Liver (tissue), 9 donors: ENCODE data around the gene STOX2. TPM values are rescaled to one million over a fixed set of nuclear protein-coding genes. Genes with fewer than 3 reads are reported as not detected.

ENCODE experiments used
- DNase-seq: peaks from one replicate; pipeline ENCODE4 v3.0.0-alpha.2; 2017; ENCODE audit warnings: low spot score
- H3K27ac ChIP-seq, 2 donors: one replicate each; pipeline ENCODE4 v1.7.0; 2013; ENCODE audit warnings: inconsistent platforms in 2 of 2, low read length in 2 of 2, control low read depth in 1 of 2, low read depth in 1 of 2, mild to moderate bottlenecking in 1 of 2
- H3K27me3 ChIP-seq, 4 donors: one replicate each; pipeline versions ENCODE4 v1.6.1 to v1.7.0; 2013; ENCODE audit warnings: low read length in 3 of 4, inconsistent platforms in 1 of 4, mild to moderate bottlenecking in 1 of 4, moderate library complexity in 1 of 4; ENCODE audit not compliant: control insufficient read depth in 4 of 4, insufficient read depth in 4 of 4
- H3K36me3 ChIP-seq, 4 donors: one replicate each; pipeline versions ENCODE4 v1.6.1 to v1.7.0; 2013; ENCODE audit warnings: low read length in 3 of 4, mild to moderate bottlenecking in 3 of 4, low read depth in 1 of 4, moderate library complexity in 1 of 4; ENCODE audit not compliant: control insufficient read depth in 4 of 4, insufficient read depth in 3 of 4
- H3K4me1 ChIP-seq, 4 donors: one replicate each; pipeline versions ENCODE4 v1.6.1 to v1.7.0; 2013; ENCODE audit warnings: low read length in 3 of 4, mild to moderate bottlenecking in 3 of 4, moderate library complexity in 1 of 4; ENCODE audit not compliant: control insufficient read depth in 4 of 4, insufficient read depth in 4 of 4
- H3K4me3 ChIP-seq, 3 donors: one replicate each; pipeline versions ENCODE4 v1.6.1 to v1.7.0; 2013; ENCODE audit warnings: low read length in 3 of 3, control low read depth in 1 of 3, low read depth in 1 of 3, mild to moderate bottlenecking in 1 of 3
- H3K9ac ChIP-seq, 2 donors: one replicate each; pipeline ENCODE4 v1.7.0; 2013; ENCODE audit warnings: low read length in 2 of 2, mild to moderate bottlenecking in 2 of 2, moderate library complexity in 2 of 2, control low read depth in 1 of 2, low read depth in 1 of 2
- H3K9me3 ChIP-seq, 4 donors: one replicate each; pipeline versions ENCODE4 v1.6.1 to v1.7.0; 2013; ENCODE audit warnings: low read length in 3 of 4; ENCODE audit not compliant: control insufficient read depth in 4 of 4
- EGR1 ChIP-seq, 2 donors: IDR thresholded peaks; 2 replicates each; pipeline ENCODE4 v1.6.1; 2016 to 2018; ENCODE audit warnings: antibody characterized with exemption in 2 of 2, low read depth in 2 of 2
- FOXA1 ChIP-seq: IDR thresholded peaks from 2 replicates; pipeline ENCODE4 v1.6.1; 2016; ENCODE audit warnings: antibody characterized with exemption
- FOXA2 ChIP-seq: IDR thresholded peaks from 2 replicates; pipeline ENCODE4 v1.6.1; 2016; ENCODE audit warnings: antibody characterized with exemption
- GABPA ChIP-seq, 2 donors: IDR thresholded peaks in 1 of 2; conservative IDR thresholded peaks in 1 of 2; 2 replicates each; pipeline ENCODE4 v1.6.1; 2016; ENCODE audit warnings: antibody characterized with exemption in 2 of 2, mild to moderate bottlenecking in 1 of 2, moderate library complexity in 1 of 2
- HNF4A ChIP-seq, 2 donors: conservative IDR thresholded peaks; 2 replicates each; pipeline ENCODE4 v1.6.1; 2016; ENCODE audit warnings: antibody characterized with exemption in 2 of 2, mild to moderate bottlenecking in 2 of 2
- HNF4G ChIP-seq: IDR thresholded peaks from 2 replicates; pipeline ENCODE4 v1.6.1; 2016; ENCODE audit warnings: antibody characterized with exemption
- JUND ChIP-seq, 2 donors: IDR thresholded peaks; 2 replicates each; pipeline ENCODE4 v1.6.1; 2016; ENCODE audit warnings: antibody characterized with exemption in 2 of 2
- NR2F2 ChIP-seq: IDR thresholded peaks from 2 replicates; pipeline ENCODE4 v1.6.1; 2016; ENCODE audit warnings: antibody characterized with exemption
- RAD21 ChIP-seq, 2 donors: IDR thresholded peaks; 2 replicates each; pipeline ENCODE4 v1.6.1; 2016; ENCODE audit warnings: antibody characterized with exemption in 2 of 2, mild to moderate bottlenecking in 2 of 2
- RXRA ChIP-seq, 2 donors: IDR thresholded peaks; 2 replicates each; pipeline ENCODE4 v1.6.1; 2017 to 2018; ENCODE audit warnings: antibody characterized with exemption in 2 of 2, mild to moderate bottlenecking in 1 of 2
- SP1 ChIP-seq: IDR thresholded peaks from 2 replicates; pipeline ENCODE4 v1.6.1; 2018; ENCODE audit warnings: antibody characterized with exemption, mild to moderate bottlenecking
- TAF1 ChIP-seq: conservative IDR thresholded peaks from 2 replicates; pipeline ENCODE4 v1.6.1; 2016; ENCODE audit warnings: antibody characterized with exemption, mild to moderate bottlenecking
- YY1 ChIP-seq: IDR thresholded peaks from 2 replicates; pipeline ENCODE4 v1.6.1; 2016; ENCODE audit warnings: antibody characterized with exemption, mild to moderate bottlenecking
- WGBS: extraction: QIAGEN DNeasy Blood & Tissue Kit; methylation state at CpG from one replicate; pipeline ENCODE4 v1.1.7; 2013; 5-methylcytosine and 5-hydroxymethylcytosine counted together
- polyA plus RNA-seq, 2 donors: library from polyadenylated mRNA; stranded (reverse) in 1 of 2; unstranded in 1 of 2; fragments of 200-250 nt in 1 of 2; fragments of >200 nt in 1 of 2; fragmentation: Nextera tagmentation in 1 of 2; extraction: Ambion mirVana in 1 of 2; gene quantifications; one replicate each; pipeline versions ENCODE4 v1.2.1 to v1.2.3, GENCODE V29; 2013 to 2015
- total RNA-seq, 2 donors: library from RNA; depleted of rRNA; stranded (reverse); fragments of >200 nt; gene quantifications; one replicate each; pipeline ENCODE4 v1.2.3, GENCODE V29; 2014
- TF ChIP-seq, protein P1 (sequence below): fragments of 150-350 bp; IDR thresholded peaks from 2 replicates; pipeline ENCODE4 v1.5.1; 2017; ENCODE audit warnings: improper control_type of control experiment, low read depth, low read length; ENCODE audit not compliant: missing input control
- TF ChIP-seq, protein P2 (sequence below): IDR thresholded peaks from 2 replicates; pipeline ENCODE4 v1.6.1; 2016; ENCODE audit warnings: antibody characterized with exemption, mild to moderate bottlenecking
- TF ChIP-seq, protein P3 (sequence below): IDR thresholded peaks from 2 replicates; pipeline ENCODE4 v1.6.1; 2016; ENCODE audit warnings: antibody characterized with exemption
- TF ChIP-seq, protein P4 (sequence below): IDR thresholded peaks from 2 replicates; pipeline ENCODE4 v1.6.1; 2016; ENCODE audit warnings: antibody characterized with exemption
- TF ChIP-seq, protein P5 (sequence below): IDR thresholded peaks from 2 replicates; pipeline ENCODE4 v1.6.1; 2016; ENCODE audit warnings: antibody characterized with exemption
- donor health status: healthy.
- donor health status: healthy.
- donor health status: healthy.
- donor health status: healthy.
- donor health status: healthy.

Gene STOX2
- total and polyA plus RNA-seq, 4 donors: 1.4 to 12.6 (median 1.6) TPM

DNA sequence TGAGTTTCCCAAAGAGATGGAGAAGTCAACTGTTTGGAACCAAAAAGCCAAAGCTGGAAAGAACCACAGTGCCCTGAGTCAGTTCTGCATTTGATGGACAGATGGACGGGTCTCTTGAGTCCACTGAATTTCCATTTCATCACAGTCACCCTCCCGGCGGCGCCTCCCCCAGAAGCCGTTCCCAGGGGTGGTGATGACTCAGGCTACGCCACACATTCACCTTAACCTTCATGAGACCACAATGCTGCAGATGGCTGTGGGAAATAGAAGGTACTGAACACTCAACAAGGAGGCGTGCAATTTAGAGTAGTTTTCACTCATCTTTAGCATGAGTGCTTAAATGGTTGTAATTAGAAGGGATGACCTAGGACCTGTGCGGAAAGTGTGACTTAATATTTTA is 61.3 kb downstream of the STOX2 start:
- TF ChIP-seq HNF4G (no peak), SP1 (no peak)
- TF ChIP-seq, protein P1, sequence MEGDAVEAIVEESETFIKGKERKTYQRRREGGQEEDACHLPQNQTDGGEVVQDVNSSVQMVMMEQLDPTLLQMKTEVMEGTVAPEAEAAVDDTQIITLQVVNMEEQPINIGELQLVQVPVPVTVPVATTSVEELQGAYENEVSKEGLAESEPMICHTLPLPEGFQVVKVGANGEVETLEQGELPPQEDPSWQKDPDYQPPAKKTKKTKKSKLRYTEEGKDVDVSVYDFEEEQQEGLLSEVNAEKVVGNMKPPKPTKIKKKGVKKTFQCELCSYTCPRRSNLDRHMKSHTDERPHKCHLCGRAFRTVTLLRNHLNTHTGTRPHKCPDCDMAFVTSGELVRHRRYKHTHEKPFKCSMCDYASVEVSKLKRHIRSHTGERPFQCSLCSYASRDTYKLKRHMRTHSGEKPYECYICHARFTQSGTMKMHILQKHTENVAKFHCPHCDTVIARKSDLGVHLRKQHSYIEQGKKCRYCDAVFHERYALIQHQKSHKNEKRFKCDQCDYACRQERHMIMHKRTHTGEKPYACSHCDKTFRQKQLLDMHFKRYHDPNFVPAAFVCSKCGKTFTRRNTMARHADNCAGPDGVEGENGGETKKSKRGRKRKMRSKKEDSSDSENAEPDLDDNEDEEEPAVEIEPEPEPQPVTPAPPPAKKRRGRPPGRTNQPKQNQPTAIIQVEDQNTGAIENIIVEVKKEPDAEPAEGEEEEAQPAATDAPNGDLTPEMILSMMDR: no peak

DNA sequence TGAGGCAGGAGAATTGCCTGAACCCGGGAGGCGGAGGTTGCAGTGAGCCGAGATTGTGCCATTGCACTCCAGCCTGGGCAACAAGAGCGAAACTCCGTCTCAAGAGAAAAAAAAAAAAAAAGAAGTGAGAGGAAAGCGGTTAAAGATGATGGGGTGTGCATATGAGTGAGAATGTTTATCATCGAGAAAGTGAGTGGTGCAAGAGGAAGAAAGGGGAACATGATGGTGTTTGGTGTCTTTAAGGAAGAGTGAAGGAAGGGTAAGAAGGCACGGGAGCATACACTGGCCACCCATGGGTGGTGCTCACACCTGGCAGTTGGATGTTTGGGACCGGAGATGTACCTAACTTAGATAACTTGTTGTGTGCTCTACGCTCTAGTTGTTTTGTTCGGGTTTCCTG is 62.2 kb downstream of the STOX2 start:
- H3K4me1 ChIP-seq: no peaks in the 10 kb centered on the region
- TF ChIP-seq SP1 (no peak), YY1 (no peak), TAF1 (no peak)
- TF ChIP-seq, protein P2, sequence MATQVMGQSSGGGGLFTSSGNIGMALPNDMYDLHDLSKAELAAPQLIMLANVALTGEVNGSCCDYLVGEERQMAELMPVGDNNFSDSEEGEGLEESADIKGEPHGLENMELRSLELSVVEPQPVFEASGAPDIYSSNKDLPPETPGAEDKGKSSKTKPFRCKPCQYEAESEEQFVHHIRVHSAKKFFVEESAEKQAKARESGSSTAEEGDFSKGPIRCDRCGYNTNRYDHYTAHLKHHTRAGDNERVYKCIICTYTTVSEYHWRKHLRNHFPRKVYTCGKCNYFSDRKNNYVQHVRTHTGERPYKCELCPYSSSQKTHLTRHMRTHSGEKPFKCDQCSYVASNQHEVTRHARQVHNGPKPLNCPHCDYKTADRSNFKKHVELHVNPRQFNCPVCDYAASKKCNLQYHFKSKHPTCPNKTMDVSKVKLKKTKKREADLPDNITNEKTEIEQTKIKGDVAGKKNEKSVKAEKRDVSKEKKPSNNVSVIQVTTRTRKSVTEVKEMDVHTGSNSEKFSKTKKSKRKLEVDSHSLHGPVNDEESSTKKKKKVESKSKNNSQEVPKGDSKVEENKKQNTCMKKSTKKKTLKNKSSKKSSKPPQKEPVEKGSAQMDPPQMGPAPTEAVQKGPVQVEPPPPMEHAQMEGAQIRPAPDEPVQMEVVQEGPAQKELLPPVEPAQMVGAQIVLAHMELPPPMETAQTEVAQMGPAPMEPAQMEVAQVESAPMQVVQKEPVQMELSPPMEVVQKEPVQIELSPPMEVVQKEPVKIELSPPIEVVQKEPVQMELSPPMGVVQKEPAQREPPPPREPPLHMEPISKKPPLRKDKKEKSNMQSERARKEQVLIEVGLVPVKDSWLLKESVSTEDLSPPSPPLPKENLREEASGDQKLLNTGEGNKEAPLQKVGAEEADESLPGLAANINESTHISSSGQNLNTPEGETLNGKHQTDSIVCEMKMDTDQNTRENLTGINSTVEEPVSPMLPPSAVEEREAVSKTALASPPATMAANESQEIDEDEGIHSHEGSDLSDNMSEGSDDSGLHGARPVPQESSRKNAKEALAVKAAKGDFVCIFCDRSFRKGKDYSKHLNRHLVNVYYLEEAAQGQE: no peak
- WGBS: 95% methylated on average over 11 of the region's 11 CpGs
- DNase-seq: no peak
- H3K27ac ChIP-seq: no peak overlapping the region
- no peak overlapping the region for H3K9ac ChIP-seq
- H3K27me3 ChIP-seq: no peaks in the 10 kb centered on the region
- H3K9me3 ChIP-seq: no peaks in the 10 kb centered on the region
- no peak overlapping the region for H3K4me3 ChIP-seq
- H3K36me3 ChIP-seq: no peaks in the 10 kb centered on the region

More for the DNA sequence above, 61.3 kb downstream of the STOX2 start:
- DNase-seq: no peak
- H3K27me3 ChIP-seq: no peaks in the 10 kb centered on the region
- no peak overlapping the region for H3K9ac ChIP-seq
- no peaks in the 10 kb centered on the region for H3K36me3 ChIP-seq
- no peak overlapping the region for H3K4me3 ChIP-seq
- no peak overlapping the region for H3K27ac ChIP-seq
- H3K9me3 ChIP-seq: no peaks in the 10 kb centered on the region
- no peaks in the 10 kb centered on the region for H3K4me1 ChIP-seq
- WGBS: 93% methylated on average over 8 of the region's 8 CpGs

DNA sequence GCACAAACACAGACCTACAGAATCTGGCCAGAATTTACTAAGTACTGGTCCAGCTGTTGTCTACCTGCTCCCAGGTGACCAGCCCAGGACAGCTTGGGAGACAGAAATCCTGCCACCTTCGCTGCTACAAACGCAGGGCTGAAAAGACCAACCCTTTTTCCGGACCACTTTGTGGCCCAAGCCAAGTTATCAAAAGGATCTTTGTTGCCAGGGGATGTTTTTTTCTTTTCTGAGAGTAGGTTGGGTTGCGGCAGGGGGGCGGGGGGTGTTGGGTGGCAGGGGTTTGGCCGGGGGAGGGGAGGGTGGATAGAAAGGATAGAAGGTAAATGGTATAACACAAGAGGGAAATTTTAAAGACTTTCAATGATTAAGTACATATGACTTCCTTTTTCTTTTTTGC is 63.4 kb downstream of the STOX2 start:
- H3K27ac ChIP-seq: no peak overlapping the region
- H3K9ac ChIP-seq: no peak overlapping the region
- H3K4me1 ChIP-seq: no peaks in the 10 kb centered on the region
- no peaks in the 10 kb centered on the region for H3K27me3 ChIP-seq
- no peak overlapping the region for H3K4me3 ChIP-seq
- no peaks in the 10 kb centered on the region for H3K9me3 ChIP-seq
- DNase-seq: no peak
- H3K36me3 ChIP-seq: no peaks in the 10 kb centered on the region
- 65% methylated on average over 6 of the region's 6 CpGs for WGBS
- TF ChIP-seq HNF4A (conservative IDR thresholded peaks at IDR 0.05): no peak
- TF ChIP-seq FOXA2: no peak
- TF ChIP-seq FOXA1: no peak
- no peak for TF ChIP-seq RAD21 (IDR thresholded peaks at IDR 0.05)
- no peak for TF ChIP-seq GABPA (IDR thresholded peaks at IDR 0.05 in 1 of 2, conservative IDR thresholded peaks at IDR 0.05 in 1 of 2)
- no peak for TF ChIP-seq JUND (IDR thresholded peaks at IDR 0.05)
- no peak for TF ChIP-seq RXRA (IDR thresholded peaks at IDR 0.05)
- TF ChIP-seq, protein P3, sequence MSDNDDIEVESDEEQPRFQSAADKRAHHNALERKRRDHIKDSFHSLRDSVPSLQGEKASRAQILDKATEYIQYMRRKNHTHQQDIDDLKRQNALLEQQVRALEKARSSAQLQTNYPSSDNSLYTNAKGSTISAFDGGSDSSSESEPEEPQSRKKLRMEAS: no peak
- TF ChIP-seq YY1: no peak
- TF ChIP-seq, protein P2: no peak
- TF ChIP-seq, protein P4, sequence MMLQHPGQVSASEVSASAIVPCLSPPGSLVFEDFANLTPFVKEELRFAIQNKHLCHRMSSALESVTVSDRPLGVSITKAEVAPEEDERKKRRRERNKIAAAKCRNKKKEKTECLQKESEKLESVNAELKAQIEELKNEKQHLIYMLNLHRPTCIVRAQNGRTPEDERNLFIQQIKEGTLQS: no peak
- no peak for TF ChIP-seq NR2F2
- TF ChIP-seq, protein P5, sequence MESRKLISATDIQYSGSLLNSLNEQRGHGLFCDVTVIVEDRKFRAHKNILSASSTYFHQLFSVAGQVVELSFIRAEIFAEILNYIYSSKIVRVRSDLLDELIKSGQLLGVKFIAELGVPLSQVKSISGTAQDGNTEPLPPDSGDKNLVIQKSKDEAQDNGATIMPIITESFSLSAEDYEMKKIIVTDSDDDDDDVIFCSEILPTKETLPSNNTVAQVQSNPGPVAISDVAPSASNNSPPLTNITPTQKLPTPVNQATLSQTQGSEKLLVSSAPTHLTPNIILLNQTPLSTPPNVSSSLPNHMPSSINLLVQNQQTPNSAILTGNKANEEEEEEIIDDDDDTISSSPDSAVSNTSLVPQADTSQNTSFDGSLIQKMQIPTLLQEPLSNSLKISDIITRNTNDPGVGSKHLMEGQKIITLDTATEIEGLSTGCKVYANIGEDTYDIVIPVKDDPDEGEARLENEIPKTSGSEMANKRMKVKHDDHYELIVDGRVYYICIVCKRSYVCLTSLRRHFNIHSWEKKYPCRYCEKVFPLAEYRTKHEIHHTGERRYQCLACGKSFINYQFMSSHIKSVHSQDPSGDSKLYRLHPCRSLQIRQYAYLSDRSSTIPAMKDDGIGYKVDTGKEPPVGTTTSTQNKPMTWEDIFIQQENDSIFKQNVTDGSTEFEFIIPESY: no peak
- no peak for TF ChIP-seq EGR1 (IDR thresholded peaks at IDR 0.05; ENCODE audit: low read depth in 2 of 2)
- TF ChIP-seq HNF4G: no peak
- no peak for TF ChIP-seq TAF1
